Adrenal gland (tissue), 12 donors: ENCODE results near the gene OR7D4. TPM values are rescaled to one million over a fixed set of nuclear protein-coding genes. Genes with fewer than 3 reads are reported as not detected.

ENCODE experiments used
- DNase-seq, 7 donors: peaks; one replicate each; pipeline ENCODE4 v3.0.0-alpha.2; 2019 to 2020
- H3K27ac ChIP-seq, 5 donors: fragments of 200-600 bp; sonication (generic) in 4 of 5; 1 replicate in 3 of 5; 2 replicates in 2 of 5; pipeline versions ENCODE4 v1.5.1 to v1.8.0; 2016 to 2020; ENCODE audit warnings: mild to moderate bottlenecking in 1 of 5
- H3K27me3 ChIP-seq: fragments of 200-600 bp; 2 replicates; pipeline ENCODE4 v1.8.0; 2021
- H3K36me3 ChIP-seq, 2 donors: fragments of 200-600 bp; replicated peaks in 1 of 2; 1 replicate in 1 of 2; 2 replicates in 1 of 2; pipeline versions ENCODE4 v1.5.1 to v1.8.0; 2018 to 2022
- H3K4me1 ChIP-seq, 2 donors: fragments of 200-600 bp; replicated peaks in 1 of 2; 1 replicate in 1 of 2; 2 replicates in 1 of 2; pipeline versions ENCODE4 v1.5.1 to v1.8.0; 2018 to 2021
- H3K4me3 ChIP-seq, 4 donors: fragments of 200-600 bp; sonication (generic) in 3 of 4; one replicate each; pipeline ENCODE4 v1.5.1; 2016 to 2018
- H3K9me3 ChIP-seq, 3 donors: fragments of 200-600 bp; sonication (generic) in 1 of 3; replicated peaks in 1 of 3; 1 replicate in 2 of 3; 2 replicates in 1 of 3; pipeline versions ENCODE4 v1.5.1 to v1.8.0; 2016 to 2021
- POLR2A ChIP-seq, 2 donors: fragments of 450-650 bp; IDR thresholded peaks; one replicate each; pipeline ENCODE4 v1.6.1; 2017; ENCODE audit warnings: antibody characterized with exemption in 2 of 2, mild to moderate bottlenecking in 2 of 2, moderate library complexity in 1 of 2
- WGBS, 4 donors: extraction: QIAGEN DNeasy Blood & Tissue Kit in 2 of 4; methylation state at CpG; one replicate each; pipeline versions ENCODE4 v1.1.5 to v1.1.7; 2013 to 2017; 5-methylcytosine and 5-hydroxymethylcytosine counted together
- intact Hi-C, 2 donors: fragments of 100-400 bp; cut with DNase I; formaldehyde crosslinking; loops; one replicate each; pipeline versions ENCODE4 v1.14.1 to v1.15.0; 2022 to 2023
- polyA plus RNA-seq, 3 donors: library from polyadenylated mRNA; stranded (reverse); fragments of 200-250 nt in 2 of 3; fragments of 350-450 nt in 1 of 3; fragmentation: Illumina TruSeq in 1 of 3; extraction: RNeasy Lipid Tissue Mini Kit (QIAGEN cat#74804) in 1 of 3; gene quantifications; one replicate each; pipeline ENCODE4 v1.2.3, GENCODE V29; 2013 to 2014
- total RNA-seq, 9 donors: library from RNA; depleted of rRNA in 4 of 9; stranded (reverse); fragments of >200 nt in 4 of 9; fragments of 120-200 nt in 1 of 9; fragmentation: NEBNext Ultra II Directional in 1 of 9; extraction: Animal tissue kit (Norgen Biotek cat#: 25700) in 1 of 9; gene quantifications; one replicate each; pipeline versions ENCODE4 v1.1.0 to v1.2.4, GENCODE V29; 2013 to 2023
- TF ChIP-seq, protein P1 (sequence below), 6 experiments: fragments of 450-650 bp in 4 of 6; fragments of 200-600 bp in 2 of 6; sonication (generic) in 1 of 6; IDR thresholded peaks; 1 replicate in 5 of 6; 2 replicates in 1 of 6; pipeline versions ENCODE4 v1.5.1 to v1.8.0; 2016 to 2021; ENCODE audit warnings: antibody characterized with exemption in 6 of 6, mild to moderate bottlenecking in 2 of 6, moderate library complexity in 1 of 6
- donor health status: healthy with polysubstance abuse.
- donor health status: Bipolar disorder and iron deficiency.
- donor health status: DM: yes; HTN: yes; CAD: no.
- donor health status: DM: no; HTN: no; CAD: no.
- donor health status: DM: no; HTN: no; CAD: no.
- donor health status: DM: yes; HTN: yes; CAD: no.

The OR7D4 gene
- total and polyA plus RNA-seq, 12 donors: not detected

- Histone ChIP-seq H3K36me3 (no peaks in the 10 kb centered on the region), H3K4me1 (no peaks in the 10 kb centered on the region), H3K9me3 (no peaks in the 10 kb centered on the region), H3K4me3 (no peak overlapping the region), H3K27me3 (no peaks in the 10 kb centered on the region), H3K27ac (no peak overlapping the region)
- TF ChIP-seq POLR2A (IDR thresholded peaks at IDR 0.05): no peak
- TF ChIP-seq, protein P1, sequence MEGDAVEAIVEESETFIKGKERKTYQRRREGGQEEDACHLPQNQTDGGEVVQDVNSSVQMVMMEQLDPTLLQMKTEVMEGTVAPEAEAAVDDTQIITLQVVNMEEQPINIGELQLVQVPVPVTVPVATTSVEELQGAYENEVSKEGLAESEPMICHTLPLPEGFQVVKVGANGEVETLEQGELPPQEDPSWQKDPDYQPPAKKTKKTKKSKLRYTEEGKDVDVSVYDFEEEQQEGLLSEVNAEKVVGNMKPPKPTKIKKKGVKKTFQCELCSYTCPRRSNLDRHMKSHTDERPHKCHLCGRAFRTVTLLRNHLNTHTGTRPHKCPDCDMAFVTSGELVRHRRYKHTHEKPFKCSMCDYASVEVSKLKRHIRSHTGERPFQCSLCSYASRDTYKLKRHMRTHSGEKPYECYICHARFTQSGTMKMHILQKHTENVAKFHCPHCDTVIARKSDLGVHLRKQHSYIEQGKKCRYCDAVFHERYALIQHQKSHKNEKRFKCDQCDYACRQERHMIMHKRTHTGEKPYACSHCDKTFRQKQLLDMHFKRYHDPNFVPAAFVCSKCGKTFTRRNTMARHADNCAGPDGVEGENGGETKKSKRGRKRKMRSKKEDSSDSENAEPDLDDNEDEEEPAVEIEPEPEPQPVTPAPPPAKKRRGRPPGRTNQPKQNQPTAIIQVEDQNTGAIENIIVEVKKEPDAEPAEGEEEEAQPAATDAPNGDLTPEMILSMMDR (IDR thresholded peaks at IDR 0.05): no peak
- 62 to 74% (median 66%) methylated on average over 7 of the region's 7 CpGs for WGBS, 4 donors
- intact Hi-C loops: no loop called here
- no peak for DNase-seq
Observed at GRCh38 chr19:9189535-9189934, 29.9 kb downstream of the OR7D4 start.

DNA sequence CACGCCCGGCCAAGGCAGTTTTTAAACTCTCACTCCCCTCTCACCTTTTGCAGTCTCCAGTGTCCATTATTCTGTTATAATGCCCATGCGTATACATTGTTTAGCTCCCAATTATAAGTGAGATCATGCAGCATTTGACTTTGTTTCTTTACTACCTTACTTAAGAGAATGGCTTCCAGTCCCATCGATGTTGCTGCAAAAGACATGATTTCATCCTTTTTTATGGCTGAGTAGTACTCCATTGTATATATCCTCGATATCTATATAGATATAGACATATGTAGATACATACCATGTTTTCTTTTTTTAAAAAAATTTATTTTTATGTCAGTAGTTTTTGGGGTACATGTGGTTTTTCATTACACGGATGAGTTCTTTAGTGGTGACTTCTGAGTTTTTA lies 32.2 kb downstream of the OR7D4 start:
- H3K4me3 ChIP-seq: no peak overlapping the region
- H3K9me3 ChIP-seq: no peaks in the 10 kb centered on the region
- no peaks in the 10 kb centered on the region for H3K4me1 ChIP-seq
- intact Hi-C loops: no loop called here
- no peak overlapping the region for H3K27ac ChIP-seq
- no peak for TF ChIP-seq POLR2A (IDR thresholded peaks at IDR 0.05)
- TF ChIP-seq, protein P1 (IDR thresholded peaks at IDR 0.05): no peak
- no peak for DNase-seq
- no peaks in the 10 kb centered on the region for H3K27me3 ChIP-seq
- H3K36me3 ChIP-seq: no peaks in the 10 kb centered on the region
- WGBS, 4 donors: 65 to 86% (median 80%) methylated on average over 6 of the region's 6 CpGs

- Histone ChIP-seq H3K9me3 (no peaks in the 10 kb centered on the region), H3K4me1 (no peaks in the 10 kb centered on the region), H3K36me3 (no peaks in the 10 kb centered on the region), H3K27me3 (no peaks in the 10 kb centered on the region), H3K4me3 (no peak overlapping the region), H3K27ac (no peak overlapping the region)
- 90 to 93% (median 91%) methylated on average over 17 of the region's 17 CpGs for WGBS, 4 donors
- DNase-seq: no peak
- TF ChIP-seq POLR2A (IDR thresholded peaks at IDR 0.05): no peak
- TF ChIP-seq, protein P1 (IDR thresholded peaks at IDR 0.05): no peak
- intact Hi-C loops: no loop called here
Observed at GRCh38 chr19:9183000-9183399, 36.4 kb downstream of the OR7D4 start.

DNA sequence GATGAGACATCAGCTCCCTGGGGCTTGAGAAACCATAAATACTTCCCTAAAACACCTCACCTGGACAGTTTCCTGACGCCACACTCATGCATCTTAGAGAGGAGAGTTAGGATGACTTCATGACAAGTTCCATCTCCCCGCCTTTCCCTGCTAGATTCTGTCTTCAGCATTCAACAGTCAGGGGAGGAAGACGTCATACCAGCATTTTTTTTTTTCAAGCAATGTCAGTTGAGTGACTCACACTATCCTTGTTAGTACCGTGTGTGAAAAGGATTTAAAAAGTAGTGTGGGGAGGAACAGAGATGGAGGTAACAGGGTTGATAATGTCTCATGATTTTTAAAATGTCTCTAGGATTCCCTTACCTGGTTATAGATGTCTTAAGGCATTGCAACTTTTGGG lies 40.5 kb downstream of the OR7D4 start, which contains the start of gene OR7D2:
OR7D2 (plus strand) TSS at position 79 of the 400 bp plus-strand sequence. CDS start 6,803 bp downstream, outside the sequence.
- no peaks in the 10 kb centered on the region for H3K27me3 ChIP-seq
- H3K27ac ChIP-seq: no peak within 1 kb of the TSS
- no peak for DNase-seq
- H3K36me3 ChIP-seq: no peaks in the 10 kb centered on the region
- H3K4me1 ChIP-seq: no peaks in the 10 kb centered on the region
- WGBS, 4 donors: 57 to 70% (median 64%) methylated on average over 4 of the region's 4 CpGs
- no peaks in the 10 kb centered on the region for H3K9me3 ChIP-seq
- TF ChIP-seq, protein P1 (IDR thresholded peaks at IDR 0.05): no peak
- no peak for TF ChIP-seq POLR2A (IDR thresholded peaks at IDR 0.05)
- no peak within 1 kb of the TSS for H3K4me3 ChIP-seq
- intact Hi-C loops: no loop called here
